Activated CD4-positive, alpha-beta T cell treated with anti-CD3 and anti-CD28 coated beads for 1 hour (primary cell): ENCODE measurements around the gene ZFR2.
"Not testable (repeated sequence)": the region's sequence is repeated elsewhere in the genome, so short reads cannot be mapped to it uniquely, and the experiment has no call there.

Experiments
- DNase-seq: peaks from one replicate; pipeline ENCODE4 v3.0.0-alpha.2; 2020

The ZFR2 gene

GRCh38 chr19:3868770-3869456 lies at the start of gene ZFR2:
Gene ZFR2, minus strand, starts transcription at chr19:3869038. Its CDS starts 21 bp downstream, at chr19:3869017.
- DNase-seq = peak; percentile 13

- no peak for DNase-seq
Observed at GRCh38 chr19:3916033-3916432, 47.2 kb upstream of the ZFR2 start.

GRCh38 chr19:3914199-3914598 lies 45.4 kb upstream of the ZFR2 start:
- DNase-seq = no peak

GRCh38 chr19:3910105-3910504 lies 41.3 kb upstream of the ZFR2 start:
- no peak for DNase-seq

GRCh38 chr19:3908266-3909054 lies 39.6 kb upstream of the ZFR2 start:
- DNase-seq = no peak

GRCh38 chr19:3907626-3908265 lies 38.9 kb upstream of the ZFR2 start:
- no peak for DNase-seq

- DNase-seq = no peak
Observed at GRCh38 chr19:3904233-3904632, 35.4 kb upstream of the ZFR2 start.

GRCh38 chr19:3902317-3902973 lies 33.6 kb upstream of the ZFR2 start:
- DNase-seq = no peak

- no peak for DNase-seq
Observed at GRCh38 chr19:3899531-3900294, 30.9 kb upstream of the ZFR2 start.

- no peak for DNase-seq
Observed at GRCh38 chr19:3898426-3898825, 29.6 kb upstream of the ZFR2 start.

GRCh38 chr19:3897936-3898335 lies 29.1 kb upstream of the ZFR2 start:
- DNase-seq = no peak

- DNase-seq = no peak
Observed at GRCh38 chr19:3895788-3896187, 26.9 kb upstream of the ZFR2 start.

GRCh38 chr19:3894959-3895358 lies 26.1 kb upstream of the ZFR2 start:
- not testable (repeated sequence) for DNase-seq

- no peak for DNase-seq
Observed at GRCh38 chr19:3893509-3894179, 24.8 kb upstream of the ZFR2 start.

GRCh38 chr19:3890591-3890990 lies 21.8 kb upstream of the ZFR2 start:
- DNase-seq = no peak

GRCh38 chr19:3882041-3882384 lies 13.2 kb upstream of the ZFR2 start:
- DNase-seq = no peak

- no peak for DNase-seq
Observed at GRCh38 chr19:3881272-3882040, 12.6 kb upstream of the ZFR2 start.

- no peak for DNase-seq
Observed at GRCh38 chr19:3880471-3881271, 11.8 kb upstream of the ZFR2 start, which contains the start of gene ATCAY. Gene ATCAY, plus strand, starts transcription at chr19:3880685. Its CDS starts 5,083 bp downstream, at chr19:3885768.

- DNase-seq = no peak
Observed at GRCh38 chr19:3879656-3880055, 10.8 kb upstream of the ZFR2 start.

- DNase-seq = not testable (repeated sequence)
Observed at GRCh38 chr19:3874695-3875094, 5.9 kb upstream of the ZFR2 start.
